CD4-positive, alpha-beta T cell (primary cell): ENCODE results near the gene PCDHGB3. TPM values are rescaled to one million over a fixed set of nuclear protein-coding genes. Genes with fewer than 3 reads are reported as not detected.

ENCODE experiments used
- ATAC-seq: fragments of 200-7000 bp; cut with Tn5 transposase; one replicate; pipeline ENCODE4 v1.10.0; 2022; ENCODE audit warnings: mild to moderate bottlenecking; ENCODE audit not compliant: poor library complexity
- CTCF ChIA-PET: fragments of 350-600 bp; sonication (Branson Sonifier 250); formaldehyde crosslinking; loops from one replicate; lab custom pipeline; 2021; ENCODE audit warnings: antibody characterized with exemption, inconsistent platforms; lab: Charles Lee
- POLR2A ChIA-PET: fragments of 350-600 bp; sonication (Branson Sonifier 250); formaldehyde crosslinking; loops from one replicate; lab custom pipeline; 2021; ENCODE audit warnings: antibody characterized with exemption, inconsistent platforms; lab: Charles Lee
- DNase-seq, 14 experiments: peaks; one replicate each; pipeline ENCODE4 v3.0.0-alpha.2; 2013 to 2020; ENCODE audit warnings: mixed read lengths in 2 of 14
- H3K27ac ChIP-seq, 2 donors: one replicate each; pipeline versions ENCODE4 v1.5.1 to v1.7.0; 2013; ENCODE audit warnings: low read length in 2 of 2, low read depth in 1 of 2, mild to moderate bottlenecking in 1 of 2
- H3K27me3 ChIP-seq, 2 experiments: 1 replicate in 1 of 2; 2 replicates in 1 of 2; pipeline versions ENCODE4 v1.6.1 to v1.7.0; 2013; ENCODE audit warnings: low read length in 2 of 2, control low read depth in 1 of 2, mild to moderate bottlenecking in 1 of 2, moderate library complexity in 1 of 2; ENCODE audit not compliant: insufficient read depth in 2 of 2, control insufficient read depth in 1 of 2
- H3K36me3 ChIP-seq: one replicate; pipeline ENCODE4 v1.6.1; 2013; ENCODE audit warnings: low read length, control low read depth; ENCODE audit not compliant: insufficient read depth
- H3K4me1 ChIP-seq: one replicate; pipeline ENCODE4 v1.6.1; 2013; ENCODE audit warnings: low read length, control low read depth; ENCODE audit not compliant: insufficient read depth
- H3K4me3 ChIP-seq: one replicate; pipeline ENCODE4 v1.5.1; 2013; ENCODE audit warnings: mild to moderate bottlenecking, low read length, moderate library complexity
- H3K9me3 ChIP-seq, 2 experiments: 1 replicate in 1 of 2; 2 replicates in 1 of 2; pipeline versions ENCODE4 v1.6.1 to v1.7.0; 2013; ENCODE audit warnings: low read length in 2 of 2, mild to moderate bottlenecking in 2 of 2, control low read depth in 1 of 2, moderate library complexity in 1 of 2; ENCODE audit not compliant: control insufficient read depth in 1 of 2, insufficient read depth in 1 of 2
- H3K27ac Mint-ChIP-seq: one replicate; pipeline ENCODE4 v1.8.0; 2020; ENCODE audit warnings: mixed read lengths
- H3K27me3 Mint-ChIP-seq: one replicate; pipeline ENCODE4 v1.8.0; 2021; ENCODE audit warnings: mixed read lengths
- H3K36me3 Mint-ChIP-seq: one replicate; pipeline ENCODE4 v1.8.0; 2021; ENCODE audit warnings: low read depth, mixed read lengths
- H3K4me1 Mint-ChIP-seq: one replicate; pipeline ENCODE4 v1.8.0; 2021; ENCODE audit warnings: low read depth, mixed read lengths
- H3K4me3 Mint-ChIP-seq: one replicate; pipeline ENCODE4 v1.8.0; 2020; ENCODE audit warnings: mild to moderate bottlenecking, mixed read lengths
- H3K9me3 Mint-ChIP-seq: one replicate; pipeline ENCODE4 v1.8.0; 2020; ENCODE audit warnings: mixed read lengths
- CTCF ChIP-seq: fragments of 200-600 bp; IDR thresholded peaks from one replicate; pipeline ENCODE4 v1.8.0; 2022; ENCODE audit warnings: antibody characterized with exemption, mild to moderate bottlenecking
- intact Hi-C, 2 experiments: fragments of 100-400 bp; cut with DNase I in 1 of 2; cut with micrococcal nuclease in 1 of 2; formaldehyde crosslinking; loops; one replicate each; pipeline versions ENCODE4 v1.15.1 to v1.9.0; 2023 to 2025; cut with DNase I, micrococcal nuclease
- polyA plus RNA-seq, 2 donors: library from polyadenylated mRNA; unstranded; fragments of 120-200 nt; gene quantifications; one replicate each; pipeline ENCODE4 v1.2.1, GENCODE V29; 2013
- total RNA-seq, 174 experiments: library from RNA in 2 of 174; stranded (reverse) in 2 of 174; gene quantifications; one replicate each; pipeline ENCODE4 v1.2.3 and lab custom pipeline; 2021 to 2026

The PCDHGB3 gene
- total RNA-seq (under 1 TPM; 0.11 to 0.28 TPM), total RNA-seq (lab: John Stamatoyannopoulos, UW) (0 to 1.5 (median 0.32) reads per million in 172 experiments)
- polyA plus RNA-seq (2013, experiment 1 of 2), result 0.15 TPM
- polyA plus RNA-seq (2013, experiment 2 of 2), result 0.31 TPM

- peak within 1 kb of the TSS; percentile 80 for H3K4me3 Mint-ChIP-seq
- H3K27me3 Mint-ChIP-seq, result peaks cover 91% of the 10 kb centered on the region
- H3K36me3 ChIP-seq, result no peaks in the 10 kb centered on the region
- no peak within 1 kb of the TSS for H3K27ac Mint-ChIP-seq
- H3K9me3 ChIP-seq, result peaks cover 51 to 57% of the 10 kb centered on the region in 2 experiments
- peaks cover 34% of the 10 kb centered on the region for H3K36me3 Mint-ChIP-seq
- ATAC-seq (peak; percentile 83), DNase-seq (peak in 9 of 14 experiments; percentile 4 to 61 (median 28))
- H3K9me3 Mint-ChIP-seq, result peaks cover 21% of the 10 kb centered on the region
- peaks cover 11% of the 10 kb centered on the region for H3K4me1 Mint-ChIP-seq
- ChIA-PET CTCF (interaction anchor here (0.5 to 2.7 kb wide), 13 partner anchors 10 to 312 kb away, joined by 3 to 13 read pairs (median 4); partner anchors contain the start of genes PCDHGA12, PCDHGB1, PCDHGB2 and PCDHGB5), POLR2A (interaction anchor here (1.6 kb wide), 1 partner anchor 50 kb away, joined by 9 read pairs; the partner anchor contains the start of gene TAF7)
- H3K4me1 ChIP-seq, result peaks cover 8% of the 10 kb centered on the region
- peak within 1 kb of the TSS; percentile 36 for H3K4me3 ChIP-seq
- H3K27ac ChIP-seq, result no peak within 1 kb of the TSS
- H3K27me3 ChIP-seq, result peaks cover 71 to 76% of the 10 kb centered on the region in 2 experiments
- intact Hi-C loops, result loop anchor here (10.0 kb wide), 2 partner anchors 45 to 145 kb away; partner anchors contain the start of genes PCDHB14 (in 1 of the 2), PCDHGA10 (in 1 of the 2) and PCDHGB7 (in 1 of the 2)
- TF ChIP-seq CTCF, result no peak
Observed at GRCh38 chr5:141369994-141370848, at the start of gene PCDHGB3. TSS of gene PCDHGB3 (plus strand) at chr5:141370242. CDS start at chr5:141370395, 153 bp downstream.

GRCh38 chr5:141322261-141322660 lies 47.8 kb upstream of the PCDHGB3 start:
- intact Hi-C loops, result loop anchor here (2.0 to 10.0 kb wide), 4 partner anchors 93 to 773 kb away; partner anchors contain the start of genes PCDHGA10 (in 1 of the 2) and PCDHGB7 (in 1 of the 2)
- Histone ChIP-seq H3K4me3 (no peak overlapping the region), H3K27ac (no peak overlapping the region), H3K4me1 (peaks cover 20% of the 10 kb centered on the region), H3K27me3 (no peaks in the 10 kb centered on the region), H3K36me3 (peaks cover 13% of the 10 kb centered on the region), H3K9me3 (peaks cover 41 to 44% of the 10 kb centered on the region in 2 experiments)
- peaks cover 13% of the 10 kb centered on the region for H3K27me3 Mint-ChIP-seq
- peak overlapping the region; percentile 97 for H3K27ac Mint-ChIP-seq
- H3K4me3 Mint-ChIP-seq, result peak overlapping the region; percentile 60
- DNase-seq (no peak), ATAC-seq (no peak)
- ChIA-PET CTCF (interaction anchor here (1.1 kb wide), 2 partner anchors 8 to 242 kb away, joined by 3 read pairs; partner anchors contain the start of gene PCDHGA1), POLR2A (no interaction called here)
- H3K9me3 Mint-ChIP-seq, result peaks cover 10% of the 10 kb centered on the region
- H3K4me1 Mint-ChIP-seq, result peaks cover 44% of the 10 kb centered on the region
- no peak for TF ChIP-seq CTCF
- peaks cover 73% of the 10 kb centered on the region for H3K36me3 Mint-ChIP-seq
